Caco-2 (cell line): ENCODE results near the gene NDC1. TPM values are rescaled to one million over a fixed set of nuclear protein-coding genes. Genes with fewer than 3 reads are reported as not detected.
A peak's percentile ranks its signal among the peaks of the same experiment; 100 is the strongest.
"Not testable (repeated sequence)": the region's sequence is repeated elsewhere in the genome, so short reads cannot be mapped to it uniquely, and the experiment has no call there.

Experiments
- BruUV-seq: library from RNA; stranded (reverse); fragments of 400-500 nt; replicated peaks from 2 replicates; lab custom pipeline; 2021; lab: Mats Ljungman, UMichigan
- CTCF ChIA-PET: fragments of 300-600 bp; sonication (Branson Sonifier 250); formaldehyde crosslinking; loops from one replicate; lab custom pipeline; 2022; ENCODE audit warnings: antibody characterized with exemption; lab: Charles Lee
- POLR2A ChIA-PET: fragments of 300-600 bp; sonication (Branson Sonifier 250); formaldehyde crosslinking; loops from one replicate; lab custom pipeline; 2022; ENCODE audit warnings: antibody characterized with exemption; lab: Charles Lee
- DNase-seq, 2 experiments: peaks; one replicate each; pipeline versions ENCODE4 v3.0.0 to v3.0.0-alpha.2; 2020 to 2022
- H3K27me3 ChIP-seq: replicated peaks from 2 replicates; pipeline ENCODE4 v1.6.0; 2011; ENCODE audit warnings: low read length; ENCODE audit not compliant: control insufficient read depth, insufficient read depth
- H3K36me3 ChIP-seq: 2 replicates; pipeline ENCODE4 v1.5.1; 2011; ENCODE audit warnings: low read length; ENCODE audit not compliant: control insufficient read depth, insufficient read depth
- H3K4me1 ChIP-seq: fragments of 250-450 bp; sonication (Bioruptor Pico); 2 replicates; pipeline ENCODE4 v1.5.1; 2020; ENCODE audit warnings: mild to moderate bottlenecking
- H3K4me3 ChIP-seq: 2 replicates; pipeline ENCODE4 v1.5.1; 2011; ENCODE audit warnings: low read depth, mild to moderate bottlenecking, control low read depth, low read length
- H3K9me3 ChIP-seq: fragments of 250-450 bp; sonication (Bioruptor Pico); 2 replicates; pipeline ENCODE4 v1.5.1; 2020; ENCODE audit warnings: mild to moderate bottlenecking, moderate library complexity
- H3K27ac Mint-ChIP-seq: one replicate; pipeline ENCODE4 v1.8.0; 2022; ENCODE audit warnings: mixed read lengths; ENCODE audit not compliant: unreplicated experiment
- H3K27me3 Mint-ChIP-seq: one replicate; pipeline ENCODE4 v1.8.0; 2022; ENCODE audit warnings: mixed read lengths; ENCODE audit not compliant: insufficient read depth, unreplicated experiment
- H3K36me3 Mint-ChIP-seq: one replicate; pipeline ENCODE4 v1.8.0; 2022; ENCODE audit warnings: mild to moderate bottlenecking, mixed read lengths; ENCODE audit not compliant: insufficient read depth, unreplicated experiment
- H3K4me1 Mint-ChIP-seq: one replicate; pipeline ENCODE4 v1.8.0; 2022; ENCODE audit warnings: low read depth, mixed read lengths; ENCODE audit not compliant: unreplicated experiment
- H3K4me3 Mint-ChIP-seq: one replicate; pipeline ENCODE4 v1.8.0; 2022; ENCODE audit warnings: mild to moderate bottlenecking, moderate library complexity, mixed read lengths; ENCODE audit not compliant: unreplicated experiment
- H3K9me3 Mint-ChIP-seq: one replicate; pipeline ENCODE4 v1.8.0; 2022; ENCODE audit warnings: mixed read lengths; ENCODE audit not compliant: unreplicated experiment
- CTCF ChIP-seq, 2 experiments: fragments of 200-600 bp in 1 of 2; IDR thresholded peaks; 1 replicate in 1 of 2; 2 replicates in 1 of 2; pipeline versions ENCODE4 v1.5.1 to v1.8.0; 2011 to 2022; ENCODE audit warnings: antibody characterized with exemption in 1 of 2, control low read depth in 1 of 2, inconsistent platforms in 1 of 2, low read depth in 1 of 2, low read length in 1 of 2, mild to moderate bottlenecking in 1 of 2, moderate library complexity in 1 of 2; ENCODE audit not compliant: insufficient read depth in 1 of 2, severe bottlenecking in 1 of 2, unreplicated experiment in 1 of 2
- intact Hi-C: fragments of 100-400 bp; cut with micrococcal nuclease; formaldehyde crosslinking; loops from one replicate; pipeline ENCODE4 v1.10.0; 2022; ENCODE audit not compliant: unreplicated experiment
- total RNA-seq: library from RNA; stranded (reverse); gene quantifications from 2 replicates; pipeline ENCODE4 v1.2.3, GENCODE V29; 2022

The NDC1 gene
- total RNA-seq, 1 experiment from 2014 or later, result 28.8 TPM

GRCh38 chr1:53878492-53879105, 40.5 kb upstream of the NDC1 start:
- H3K36me3 ChIP-seq, result no peaks in the 10 kb centered on the region
- ChIA-PET CTCF (interaction anchor here (0.8 to 2.7 kb wide), 9 partner anchors 11 to 81 kb away, joined by 3 to 14 read pairs (median 4); partner anchors contain the start of genes DIO1, IFT25, LRRC42 and YIPF1), POLR2A (no interaction called here)
- no peak overlapping the region for H3K4me3 ChIP-seq
- peak in 1 of 2 experiments; percentile 49 for DNase-seq
- no peak overlapping the region for H3K27ac Mint-ChIP-seq
- H3K27me3 Mint-ChIP-seq, result no peaks in the 10 kb centered on the region
- peaks cover 8% of the 10 kb centered on the region for H3K36me3 Mint-ChIP-seq
- no TSS peak for BruUV-seq
- no peaks in the 10 kb centered on the region for H3K4me1 ChIP-seq
- H3K9me3 ChIP-seq, result no peaks in the 10 kb centered on the region
- H3K4me1 Mint-ChIP-seq, result no peaks in the 10 kb centered on the region
- intact Hi-C loops, result loop anchor here (1.0 kb wide), 2 partner anchors 41 to 71 kb away; no protein-coding TSS in a partner anchor
- H3K4me3 Mint-ChIP-seq, result no peak overlapping the region
- no peaks in the 10 kb centered on the region for H3K9me3 Mint-ChIP-seq
- peak; percentile 41 to 44 for TF ChIP-seq CTCF (IDR thresholded peaks at IDR 0.05; ENCODE audit: insufficient read depth in 1 of 2, low read depth in 1 of 2, low read length in 1 of 2, severe bottlenecking in 1 of 2, unreplicated experiment in 1 of 2)
- no peaks in the 10 kb centered on the region for H3K27me3 ChIP-seq

- H3K4me3 ChIP-seq, H3K4me3 Mint-ChIP-seq, H3K9me3 ChIP-seq, POLR2A ChIA-PET, H3K27ac Mint-ChIP-seq, DNase-seq, BruUV-seq, H3K27me3 ChIP-seq, H3K27me3 Mint-ChIP-seq, intact Hi-C loops, H3K9me3 Mint-ChIP-seq, H3K4me1 ChIP-seq, H3K4me1 Mint-ChIP-seq, H3K36me3 Mint-ChIP-seq, H3K36me3 ChIP-seq, CTCF ChIA-PET: not testable (repeated sequence)
These were observed 37.1 kb upstream of the NDC1 start for GRCh38 chr1:53875150-53875549.

- Histone ChIP-seq H3K36me3 (no peaks in the 10 kb centered on the region), H3K4me3 (no peak overlapping the region), H3K4me1 (no peaks in the 10 kb centered on the region), H3K27me3 (no peaks in the 10 kb centered on the region), H3K9me3 (no peaks in the 10 kb centered on the region)
- Mint-ChIP-seq H3K4me3 (no peak overlapping the region), H3K4me1 (no peaks in the 10 kb centered on the region), H3K9me3 (no peaks in the 10 kb centered on the region), H3K27me3 (no peaks in the 10 kb centered on the region), H3K27ac (no peak overlapping the region), H3K36me3 (peaks cover 6% of the 10 kb centered on the region)
- DNase-seq, result no peak
- TF ChIP-seq CTCF (IDR thresholded peaks at IDR 0.05; ENCODE audit: insufficient read depth in 1 of 2, low read depth in 1 of 2, low read length in 1 of 2, severe bottlenecking in 1 of 2, unreplicated experiment in 1 of 2), result no peak
- ChIA-PET POLR2A (no interaction called here), CTCF (no interaction called here)
- BruUV-seq, result no TSS peak
- intact Hi-C loops, result no loop called here
These were observed 33.8 kb upstream of the NDC1 start for GRCh38 chr1:53871773-53872484.
